Activated naive CD8-positive, alpha-beta T cell treated with anti-CD3 and anti-CD28 coated beads, Interleukin-2, amount 10 ng/mL, durations not matched to agents 7 days and 5 days (primary cell): ENCODE results near the gene SLC1A7. TPM values are rescaled to one million over a fixed set of nuclear protein-coding genes. Genes with fewer than 3 reads are reported as not detected.

ENCODE experiments used
- ATAC-seq: fragments of 150-1000 bp; cut with Tn5 transposase; one replicate; pipeline ENCODE4 v1.10.0; 2021; ENCODE audit warnings: low read depth, moderate library complexity
- POLR2A ChIA-PET: fragments of 350-600 bp; sonication (Branson Sonifier 250); formaldehyde crosslinking; loops from one replicate; lab custom pipeline; 2021; ENCODE audit warnings: antibody characterized with exemption; lab: Charles Lee
- DNase-seq: peaks from one replicate; pipeline ENCODE4 v3.0.0; 2021
- H3K27ac Mint-ChIP-seq: one replicate; pipeline ENCODE4 v1.8.0; 2022; ENCODE audit warnings: mild to moderate bottlenecking, mixed read lengths
- H3K27me3 Mint-ChIP-seq: one replicate; pipeline ENCODE4 v1.8.0; 2022; ENCODE audit warnings: mild to moderate bottlenecking, moderate library complexity, mixed read lengths
- H3K36me3 Mint-ChIP-seq: one replicate; pipeline ENCODE4 v1.8.0; 2021; ENCODE audit warnings: mild to moderate bottlenecking, mixed read lengths
- H3K4me1 Mint-ChIP-seq: one replicate; pipeline ENCODE4 v1.8.0; 2021; ENCODE audit warnings: mixed read lengths
- H3K4me3 Mint-ChIP-seq: one replicate; pipeline ENCODE4 v1.8.0; 2022; ENCODE audit warnings: mild to moderate bottlenecking, moderate library complexity, mixed read lengths
- H3K9me3 Mint-ChIP-seq: one replicate; pipeline ENCODE4 v1.8.0; 2021; ENCODE audit warnings: mixed read lengths
- total RNA-seq, 2 experiments: library from RNA; stranded (reverse); gene quantifications; one replicate each; pipeline ENCODE4 v1.2.3, GENCODE V29; 2021

Gene SLC1A7
- total RNA-seq, 2 experiments from 2014 or later: not detected

- Mint-ChIP-seq H3K9me3 (no peaks in the 10 kb centered on the region), H3K36me3 (no peaks in the 10 kb centered on the region), H3K27ac (no peak overlapping the region), H3K4me1 (no peaks in the 10 kb centered on the region), H3K27me3 (peaks cover 7% of the 10 kb centered on the region), H3K4me3 (no peak overlapping the region)
- ATAC-seq (no peak), DNase-seq (no peak)
- POLR2A ChIA-PET: no interaction called here
Measured at GRCh38 chr1:53125122-53125521, 17.3 kb downstream of the SLC1A7 start.

GRCh38 chr1:53123453-53124140, 18.8 kb downstream of the SLC1A7 start:
- H3K36me3 Mint-ChIP-seq: no peaks in the 10 kb centered on the region
- POLR2A ChIA-PET: no interaction called here
- no peak overlapping the region for H3K27ac Mint-ChIP-seq
- no peaks in the 10 kb centered on the region for H3K9me3 Mint-ChIP-seq
- peaks cover 7% of the 10 kb centered on the region for H3K27me3 Mint-ChIP-seq
- ATAC-seq: no peak
- H3K4me1 Mint-ChIP-seq: no peaks in the 10 kb centered on the region
- H3K4me3 Mint-ChIP-seq: no peak overlapping the region
- DNase-seq: no peak

GRCh38 chr1:53122961-53123413, 19.5 kb downstream of the SLC1A7 start:
- no peak overlapping the region for H3K27ac Mint-ChIP-seq
- no peaks in the 10 kb centered on the region for H3K36me3 Mint-ChIP-seq
- DNase-seq (no peak), ATAC-seq (no peak)
- no peak overlapping the region for H3K4me3 Mint-ChIP-seq
- POLR2A ChIA-PET: no interaction called here
- H3K9me3 Mint-ChIP-seq: no peaks in the 10 kb centered on the region
- H3K4me1 Mint-ChIP-seq: no peaks in the 10 kb centered on the region
- H3K27me3 Mint-ChIP-seq: peaks cover 7% of the 10 kb centered on the region

GRCh38 chr1:53122201-53122885, 20.1 kb downstream of the SLC1A7 start:
- H3K27ac Mint-ChIP-seq: no peak overlapping the region
- H3K4me3 Mint-ChIP-seq: no peak overlapping the region
- H3K4me1 Mint-ChIP-seq: no peaks in the 10 kb centered on the region
- H3K36me3 Mint-ChIP-seq: no peaks in the 10 kb centered on the region
- no peaks in the 10 kb centered on the region for H3K9me3 Mint-ChIP-seq
- ATAC-seq (no peak), DNase-seq (no peak)
- POLR2A ChIA-PET: no interaction called here
- peaks cover 9% of the 10 kb centered on the region for H3K27me3 Mint-ChIP-seq

- ATAC-seq: no peak
- POLR2A ChIA-PET: no interaction called here
- H3K27ac Mint-ChIP-seq: no peak overlapping the region
- H3K4me1 Mint-ChIP-seq: no peaks in the 10 kb centered on the region
- H3K4me3 Mint-ChIP-seq: no peak overlapping the region
- no peaks in the 10 kb centered on the region for H3K36me3 Mint-ChIP-seq
- H3K9me3 Mint-ChIP-seq: no peaks in the 10 kb centered on the region
- peaks cover 9% of the 10 kb centered on the region for H3K27me3 Mint-ChIP-seq
- DNase-seq: no peak
Measured at GRCh38 chr1:53121319-53122172, 20.9 kb downstream of the SLC1A7 start.

- Mint-ChIP-seq H3K27ac (no peak overlapping the region), H3K4me1 (no peaks in the 10 kb centered on the region), H3K9me3 (no peaks in the 10 kb centered on the region), H3K4me3 (no peak overlapping the region), H3K27me3 (peaks cover 9% of the 10 kb centered on the region), H3K36me3 (no peaks in the 10 kb centered on the region)
- DNase-seq: no peak
- no peak for ATAC-seq
- POLR2A ChIA-PET: no interaction called here
Measured at GRCh38 chr1:53120659-53121058, 21.8 kb downstream of the SLC1A7 start.

- H3K9me3 Mint-ChIP-seq: no peaks in the 10 kb centered on the region
- DNase-seq: no peak
- H3K4me1 Mint-ChIP-seq: no peaks in the 10 kb centered on the region
- H3K36me3 Mint-ChIP-seq: no peaks in the 10 kb centered on the region
- H3K27ac Mint-ChIP-seq: no peak overlapping the region
- no peak for ATAC-seq
- POLR2A ChIA-PET: no interaction called here
- no peak overlapping the region for H3K4me3 Mint-ChIP-seq
- H3K27me3 Mint-ChIP-seq: peaks cover 2% of the 10 kb centered on the region
Measured at GRCh38 chr1:53117836-53118235, 24.6 kb downstream of the SLC1A7 start.

- ATAC-seq (no peak), DNase-seq (no peak)
- Mint-ChIP-seq H3K9me3 (no peaks in the 10 kb centered on the region), H3K4me3 (no peak overlapping the region), H3K4me1 (no peaks in the 10 kb centered on the region), H3K36me3 (no peaks in the 10 kb centered on the region), H3K27me3 (peaks cover 2% of the 10 kb centered on the region), H3K27ac (no peak overlapping the region)
- POLR2A ChIA-PET: no interaction called here
Measured at GRCh38 chr1:53116933-53117600, 25.4 kb downstream of the SLC1A7 start.

GRCh38 chr1:53116307-53116810, 26.1 kb downstream of the SLC1A7 start:
- no peak for ATAC-seq
- H3K27me3 Mint-ChIP-seq: peaks cover 2% of the 10 kb centered on the region
- H3K36me3 Mint-ChIP-seq: no peaks in the 10 kb centered on the region
- POLR2A ChIA-PET: no interaction called here
- no peak for DNase-seq
- H3K9me3 Mint-ChIP-seq: no peaks in the 10 kb centered on the region
- H3K4me3 Mint-ChIP-seq: no peak overlapping the region
- H3K4me1 Mint-ChIP-seq: no peaks in the 10 kb centered on the region
- no peak overlapping the region for H3K27ac Mint-ChIP-seq

- Mint-ChIP-seq H3K36me3 (no peaks in the 10 kb centered on the region), H3K9me3 (no peaks in the 10 kb centered on the region), H3K27me3 (peaks cover 2% of the 10 kb centered on the region), H3K4me3 (no peak overlapping the region), H3K27ac (no peak overlapping the region), H3K4me1 (no peaks in the 10 kb centered on the region)
- POLR2A ChIA-PET: no interaction called here
- ATAC-seq: no peak
- DNase-seq: no peak
Measured at GRCh38 chr1:53115403-53116306, 26.8 kb downstream of the SLC1A7 start.

- no peak for ATAC-seq
- H3K27ac Mint-ChIP-seq: no peak overlapping the region
- H3K9me3 Mint-ChIP-seq: no peaks in the 10 kb centered on the region
- no peaks in the 10 kb centered on the region for H3K36me3 Mint-ChIP-seq
- H3K27me3 Mint-ChIP-seq: peaks cover 2% of the 10 kb centered on the region
- no peaks in the 10 kb centered on the region for H3K4me1 Mint-ChIP-seq
- POLR2A ChIA-PET: no interaction called here
- no peak for DNase-seq
- no peak overlapping the region for H3K4me3 Mint-ChIP-seq
Measured at GRCh38 chr1:53114581-53115400, 27.6 kb downstream of the SLC1A7 start.

- peaks cover 2% of the 10 kb centered on the region for H3K27me3 Mint-ChIP-seq
- no peak for DNase-seq
- no peak for ATAC-seq
- H3K4me3 Mint-ChIP-seq: no peak overlapping the region
- POLR2A ChIA-PET: no interaction called here
- no peak overlapping the region for H3K27ac Mint-ChIP-seq
- H3K36me3 Mint-ChIP-seq: no peaks in the 10 kb centered on the region
- no peaks in the 10 kb centered on the region for H3K9me3 Mint-ChIP-seq
- H3K4me1 Mint-ChIP-seq: no peaks in the 10 kb centered on the region
Measured at GRCh38 chr1:53114090-53114489, 28.3 kb downstream of the SLC1A7 start.
